ENCODE results near the gene RNF111.

RNF111 gene

DNA sequence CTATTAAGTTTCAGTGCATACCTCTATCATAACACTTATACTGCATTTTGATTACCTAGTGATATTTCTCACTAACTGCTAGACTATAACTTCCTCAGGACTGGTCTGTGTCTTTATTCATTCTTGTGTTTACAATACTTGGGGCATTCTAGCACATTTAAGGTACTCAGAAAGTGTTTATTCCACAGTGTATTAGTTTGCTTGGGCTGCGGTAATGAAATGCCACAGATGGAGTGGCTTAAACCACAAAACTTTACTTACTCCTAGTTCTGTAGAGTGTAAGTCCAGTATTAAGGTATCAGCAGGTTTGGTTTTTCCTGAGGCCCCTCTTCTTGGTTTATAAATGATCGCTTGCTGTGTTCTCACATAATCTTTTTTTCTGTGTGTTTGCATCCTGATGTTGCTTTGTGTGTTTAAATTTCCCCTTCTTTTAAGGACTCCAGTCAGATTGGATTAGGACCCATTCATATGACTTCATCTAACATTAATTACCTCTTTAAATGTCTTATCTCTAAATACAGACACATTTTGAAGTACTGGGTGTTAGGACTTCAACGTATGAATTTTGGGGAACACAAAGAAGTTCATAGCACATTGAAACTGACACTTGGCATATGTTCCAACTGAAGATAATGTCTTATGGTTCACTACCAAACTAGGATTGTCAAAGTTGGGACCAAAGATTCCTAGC, 23.9 kb downstream of the RNF111 start:
- ChIA-PET CTCF (no interaction called here), POLR2A (no interaction called here)
- TF ChIP-seq, protein P1, sequence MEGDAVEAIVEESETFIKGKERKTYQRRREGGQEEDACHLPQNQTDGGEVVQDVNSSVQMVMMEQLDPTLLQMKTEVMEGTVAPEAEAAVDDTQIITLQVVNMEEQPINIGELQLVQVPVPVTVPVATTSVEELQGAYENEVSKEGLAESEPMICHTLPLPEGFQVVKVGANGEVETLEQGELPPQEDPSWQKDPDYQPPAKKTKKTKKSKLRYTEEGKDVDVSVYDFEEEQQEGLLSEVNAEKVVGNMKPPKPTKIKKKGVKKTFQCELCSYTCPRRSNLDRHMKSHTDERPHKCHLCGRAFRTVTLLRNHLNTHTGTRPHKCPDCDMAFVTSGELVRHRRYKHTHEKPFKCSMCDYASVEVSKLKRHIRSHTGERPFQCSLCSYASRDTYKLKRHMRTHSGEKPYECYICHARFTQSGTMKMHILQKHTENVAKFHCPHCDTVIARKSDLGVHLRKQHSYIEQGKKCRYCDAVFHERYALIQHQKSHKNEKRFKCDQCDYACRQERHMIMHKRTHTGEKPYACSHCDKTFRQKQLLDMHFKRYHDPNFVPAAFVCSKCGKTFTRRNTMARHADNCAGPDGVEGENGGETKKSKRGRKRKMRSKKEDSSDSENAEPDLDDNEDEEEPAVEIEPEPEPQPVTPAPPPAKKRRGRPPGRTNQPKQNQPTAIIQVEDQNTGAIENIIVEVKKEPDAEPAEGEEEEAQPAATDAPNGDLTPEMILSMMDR (IDR thresholded peaks at IDR 0.05; ENCODE audit: control extremely low read depth, extremely low read depth, low read depth, missing control alignments), result no peak
- no peak for DNase-seq (ENCODE audit: extremely low spot score)

GRCh38 chr15:59013246-59013873, 25.9 kb downstream of the RNF111 start:
- CTCF ChIA-PET, result no interaction called here
- TF ChIP-seq, protein P1 (IDR thresholded peaks at IDR 0.05; ENCODE audit: control extremely low read depth, extremely low read depth, low read depth, missing control alignments), result no peak
- DNase-seq (ENCODE audit: extremely low spot score), result no peak
- POLR2A ChIA-PET, result no interaction called here

GRCh38 chr15:59014068-59014467, 26.6 kb downstream of the RNF111 start:
- DNase-seq (ENCODE audit: extremely low spot score), result no peak
- CTCF ChIA-PET, result no interaction called here
- POLR2A ChIA-PET, result interaction anchor here (0.7 kb wide), 1 partner anchor 50 kb away, joined by 3 read pairs; no protein-coding TSS in a partner anchor
- TF ChIP-seq, protein P1 (IDR thresholded peaks at IDR 0.05; ENCODE audit: control extremely low read depth, extremely low read depth, low read depth, missing control alignments), result no peak

- TF ChIP-seq, protein P1 (IDR thresholded peaks at IDR 0.05; ENCODE audit: control extremely low read depth, extremely low read depth, low read depth, missing control alignments), result no peak
- POLR2A ChIA-PET, result no interaction called here
- CTCF ChIA-PET, result interaction anchor here (1.2 to 1.4 kb wide), 2 partner anchors 13 to 30 kb away, joined by 3 to 4 read pairs; no protein-coding TSS in a partner anchor
- no peak for DNase-seq (ENCODE audit: extremely low spot score)
Measured at GRCh38 chr15:59017449-59017848, 30.0 kb downstream of the RNF111 start.

- ChIA-PET CTCF (interaction anchor here (1.3 kb wide), 1 partner anchor 21 kb away, joined by 3 read pairs; no protein-coding TSS in a partner anchor), POLR2A (no interaction called here)
- TF ChIP-seq, protein P1 (IDR thresholded peaks at IDR 0.05; ENCODE audit: control extremely low read depth, extremely low read depth, low read depth, missing control alignments), result no peak
- DNase-seq (ENCODE audit: extremely low spot score), result no peak
Measured at GRCh38 chr15:59018833-59019232, 31.4 kb downstream of the RNF111 start.

DNA sequence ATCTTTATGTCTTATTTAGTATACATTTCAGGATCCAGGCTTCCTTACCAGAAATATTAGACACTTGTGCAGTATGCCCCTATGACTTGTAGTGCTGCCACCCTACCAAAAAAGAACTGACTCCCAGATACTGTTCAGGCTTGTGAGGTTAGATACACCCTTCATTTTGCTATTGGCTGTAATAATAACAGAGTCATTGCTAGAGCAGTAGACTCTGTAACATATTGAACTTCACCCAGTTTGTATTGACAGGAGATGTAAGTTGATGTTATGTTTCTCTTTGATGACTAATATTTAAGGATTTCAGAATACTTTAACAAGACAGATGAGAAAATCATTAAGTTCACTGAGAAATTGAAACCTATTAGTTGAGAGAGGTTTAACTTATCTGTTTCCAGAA, 32.9 kb downstream of the RNF111 start:
- CTCF ChIA-PET, result interaction anchor here (1.0 to 1.3 kb wide), 2 partner anchors 11 to 19 kb away, joined by 3 to 4 read pairs; no protein-coding TSS in a partner anchor
- TF ChIP-seq, protein P1 (IDR thresholded peaks at IDR 0.05; ENCODE audit: control extremely low read depth, extremely low read depth, low read depth, missing control alignments), result no peak
- DNase-seq (ENCODE audit: extremely low spot score), result no peak
- POLR2A ChIA-PET, result no interaction called here
